Gastroesophageal sphincter (tissue), 3 donors: ENCODE results near the gene S100B.

Source experiments
- EP300 ChIP-seq: sonication (generic); formaldehyde crosslinking; IDR thresholded peaks from one replicate; pipeline ENCODE4 v1.6.1; 2017; ENCODE audit warnings: antibody characterized with exemption, mild to moderate bottlenecking
- POLR2A ChIP-seq, 2 donors: fragments of 450-650 bp; IDR thresholded peaks; one replicate each; pipeline ENCODE4 v1.6.1; 2017; ENCODE audit warnings: antibody characterized with exemption in 2 of 2, mild to moderate bottlenecking in 2 of 2, moderate library complexity in 1 of 2
- POLR2AphosphoS5 ChIP-seq: sonication (generic); formaldehyde crosslinking; IDR thresholded peaks from one replicate; pipeline ENCODE4 v1.6.1; 2017; ENCODE audit warnings: antibody characterized with exemption
- TF ChIP-seq, protein P1 (sequence below), 4 experiments: fragments of 200-600 bp in 2 of 4; fragments of 450-650 bp in 2 of 4; sonication (generic) in 1 of 4; IDR thresholded peaks; one replicate each; pipeline ENCODE4 v1.5.1; 2017 to 2019; ENCODE audit warnings: antibody characterized with exemption in 4 of 4, mild to moderate bottlenecking in 2 of 4, moderate library complexity in 2 of 4

DNA sequence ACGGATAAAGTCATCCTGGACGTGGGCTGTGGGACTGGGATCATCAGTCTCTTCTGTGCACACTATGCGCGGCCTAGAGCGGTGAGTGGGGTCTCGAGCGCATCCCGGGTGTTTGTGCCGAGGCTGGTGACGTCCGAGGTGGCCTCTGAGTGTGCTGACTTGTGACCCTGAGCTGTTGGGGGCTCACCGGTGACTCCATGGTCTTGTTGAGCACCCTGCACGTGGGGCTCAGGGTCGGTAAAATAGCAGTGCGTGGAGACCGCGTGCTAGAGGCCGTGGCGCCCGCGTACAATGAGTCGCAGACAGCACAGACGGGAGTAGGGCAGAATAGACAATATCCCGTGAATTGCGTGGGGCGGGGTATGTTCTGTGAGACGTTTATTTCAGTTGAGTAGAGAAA is 43.7 kb upstream of the S100B start:
- TF ChIP-seq, protein P1, sequence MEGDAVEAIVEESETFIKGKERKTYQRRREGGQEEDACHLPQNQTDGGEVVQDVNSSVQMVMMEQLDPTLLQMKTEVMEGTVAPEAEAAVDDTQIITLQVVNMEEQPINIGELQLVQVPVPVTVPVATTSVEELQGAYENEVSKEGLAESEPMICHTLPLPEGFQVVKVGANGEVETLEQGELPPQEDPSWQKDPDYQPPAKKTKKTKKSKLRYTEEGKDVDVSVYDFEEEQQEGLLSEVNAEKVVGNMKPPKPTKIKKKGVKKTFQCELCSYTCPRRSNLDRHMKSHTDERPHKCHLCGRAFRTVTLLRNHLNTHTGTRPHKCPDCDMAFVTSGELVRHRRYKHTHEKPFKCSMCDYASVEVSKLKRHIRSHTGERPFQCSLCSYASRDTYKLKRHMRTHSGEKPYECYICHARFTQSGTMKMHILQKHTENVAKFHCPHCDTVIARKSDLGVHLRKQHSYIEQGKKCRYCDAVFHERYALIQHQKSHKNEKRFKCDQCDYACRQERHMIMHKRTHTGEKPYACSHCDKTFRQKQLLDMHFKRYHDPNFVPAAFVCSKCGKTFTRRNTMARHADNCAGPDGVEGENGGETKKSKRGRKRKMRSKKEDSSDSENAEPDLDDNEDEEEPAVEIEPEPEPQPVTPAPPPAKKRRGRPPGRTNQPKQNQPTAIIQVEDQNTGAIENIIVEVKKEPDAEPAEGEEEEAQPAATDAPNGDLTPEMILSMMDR (IDR thresholded peaks at IDR 0.05), result no peak
- TF ChIP-seq POLR2AphosphoS5 (no peak), POLR2A (IDR thresholded peaks at IDR 0.05) (no peak), EP300 (no peak)
